ENCODE measurements around the gene LRRC27.

GRCh38 chr10:132341017-132341416 is 9.0 kb downstream of the LRRC27 start:
- TF ChIP-seq POLR2A (IDR thresholded peaks at IDR 0.05; ENCODE audit: low read length): no peak
- TF ChIP-seq GATA1 (IDR thresholded peaks at IDR 0.05; ENCODE audit: low read depth, low read length): no peak

All from erythroblast (primary cell).